GM21423 (cell line): Measurements from ENCODE around the gene PIM1.
"Not testable (repeated sequence)": the region's sequence is repeated elsewhere in the genome, so short reads cannot be mapped to it uniquely, and the experiment has no call there.

Experiments used
- ATAC-seq: cut with Tn5 transposase; IDR thresholded peaks from one replicate; pipeline ENCODE4 v1.9.1; 2021; ENCODE audit warnings: mild to moderate bottlenecking, moderate library complexity; ENCODE audit not compliant: unreplicated experiment

The PIM1 gene

DNA sequence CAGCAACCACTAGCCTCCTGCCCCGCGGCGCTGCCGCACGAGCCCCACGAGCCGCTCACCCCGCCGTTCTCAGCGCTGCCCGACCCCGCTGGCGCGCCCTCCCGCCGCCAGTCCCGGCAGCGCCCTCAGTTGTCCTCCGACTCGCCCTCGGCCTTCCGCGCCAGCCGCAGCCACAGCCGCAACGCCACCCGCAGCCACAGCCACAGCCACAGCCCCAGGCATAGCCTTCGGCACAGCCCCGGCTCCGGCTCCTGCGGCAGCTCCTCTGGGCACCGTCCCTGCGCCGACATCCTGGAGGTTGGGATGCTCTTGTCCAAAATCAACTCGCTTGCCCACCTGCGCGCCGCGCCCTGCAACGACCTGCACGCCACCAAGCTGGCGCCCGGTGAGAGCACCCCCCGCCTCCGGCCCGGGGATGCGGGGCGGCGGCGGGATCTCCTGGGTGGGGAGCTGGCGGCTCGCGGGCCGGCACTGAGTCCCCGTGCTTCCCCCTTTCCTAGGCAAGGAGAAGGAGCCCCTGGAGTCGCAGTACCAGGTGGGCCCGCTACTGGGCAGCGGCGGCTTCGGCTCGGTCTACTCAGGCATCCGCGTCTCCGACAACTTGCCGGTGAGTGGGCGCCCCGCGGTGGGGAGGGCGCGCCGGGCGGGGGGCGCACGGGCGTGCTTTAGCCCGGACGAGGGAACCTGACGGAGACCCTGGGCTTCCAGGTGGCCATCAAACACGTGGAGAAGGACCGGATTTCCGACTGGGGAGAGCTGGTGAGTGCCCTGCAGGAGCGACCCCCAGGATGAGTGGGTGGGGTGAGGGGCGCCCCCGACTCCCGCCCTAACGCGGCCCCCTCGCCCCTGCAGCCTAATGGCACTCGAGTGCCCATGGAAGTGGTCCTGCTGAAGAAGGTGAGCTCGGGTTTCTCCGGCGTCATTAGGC lies 585 bp downstream of the PIM1 start:
- peak; percentile 11 for ATAC-seq

DNA sequence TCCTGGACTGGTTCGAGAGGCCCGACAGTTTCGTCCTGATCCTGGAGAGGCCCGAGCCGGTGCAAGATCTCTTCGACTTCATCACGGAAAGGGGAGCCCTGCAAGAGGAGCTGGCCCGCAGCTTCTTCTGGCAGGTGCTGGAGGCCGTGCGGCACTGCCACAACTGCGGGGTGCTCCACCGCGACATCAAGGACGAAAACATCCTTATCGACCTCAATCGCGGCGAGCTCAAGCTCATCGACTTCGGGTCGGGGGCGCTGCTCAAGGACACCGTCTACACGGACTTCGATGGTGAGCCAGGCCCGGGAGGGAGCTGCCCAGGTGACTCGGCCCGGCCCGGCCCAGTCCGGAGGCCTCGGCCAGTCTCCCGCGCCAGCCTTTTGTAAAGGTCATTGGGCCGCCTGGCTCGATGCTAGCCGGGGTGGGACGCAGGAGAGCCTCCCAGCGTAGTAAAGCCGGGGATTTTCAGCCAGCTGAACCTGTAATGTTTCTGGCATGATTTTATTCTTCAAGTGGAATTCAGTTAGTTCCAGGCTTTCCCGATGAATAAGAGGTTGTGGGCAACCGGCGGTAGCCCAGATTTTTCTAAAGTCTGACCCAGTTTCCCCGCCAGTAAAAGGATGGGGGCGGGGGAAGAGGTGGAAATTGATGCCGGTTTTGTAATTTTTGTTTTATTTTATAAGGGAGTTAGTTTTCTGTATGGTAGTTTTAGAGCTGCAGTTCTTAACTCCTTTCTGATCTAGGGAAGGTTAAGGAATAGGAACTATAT lies 1.4 kb downstream of the PIM1 start:
- no peak for ATAC-seq

DNA sequence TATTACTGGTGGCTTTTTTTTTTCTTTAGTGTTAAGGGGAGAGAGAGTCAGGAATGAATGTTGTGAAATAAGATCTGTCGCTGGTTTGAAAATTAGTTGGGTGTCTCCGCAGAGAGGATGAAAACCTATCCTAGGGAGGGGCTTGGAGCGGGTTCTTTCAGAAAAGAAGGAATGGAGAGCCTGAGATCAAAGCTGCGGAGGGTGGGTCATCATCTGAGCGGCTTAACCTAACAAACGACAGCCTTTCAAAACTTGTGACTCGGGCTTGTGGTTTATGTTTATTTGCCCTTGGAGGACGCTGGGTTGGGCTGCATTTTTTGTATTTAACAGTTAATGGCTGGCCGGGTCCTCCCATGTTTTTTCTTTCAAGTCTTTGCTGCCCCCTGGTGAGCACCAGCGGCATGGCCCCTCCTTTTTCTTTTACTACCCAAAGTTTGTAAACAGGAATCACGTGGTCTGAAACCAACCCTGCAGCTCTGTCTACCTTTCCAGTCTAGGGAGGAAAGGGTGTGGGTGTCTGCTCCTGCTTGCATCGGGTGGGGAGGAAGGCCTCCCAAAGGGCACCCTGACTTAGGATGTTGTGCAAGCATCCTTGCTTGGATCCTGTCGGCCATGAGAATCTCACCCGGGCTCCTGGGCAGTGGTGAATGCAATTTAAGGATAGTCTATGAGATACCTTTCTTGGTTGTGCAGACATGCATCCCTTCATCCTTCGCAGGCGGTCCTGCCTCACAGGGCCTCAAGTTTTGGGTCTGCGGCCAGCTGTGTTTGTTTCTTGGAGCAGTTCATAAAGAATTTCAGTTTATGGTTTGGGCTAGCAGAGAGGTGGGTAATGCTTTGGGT lies 2.2 kb downstream of the PIM1 start:
- ATAC-seq = no peak

DNA sequence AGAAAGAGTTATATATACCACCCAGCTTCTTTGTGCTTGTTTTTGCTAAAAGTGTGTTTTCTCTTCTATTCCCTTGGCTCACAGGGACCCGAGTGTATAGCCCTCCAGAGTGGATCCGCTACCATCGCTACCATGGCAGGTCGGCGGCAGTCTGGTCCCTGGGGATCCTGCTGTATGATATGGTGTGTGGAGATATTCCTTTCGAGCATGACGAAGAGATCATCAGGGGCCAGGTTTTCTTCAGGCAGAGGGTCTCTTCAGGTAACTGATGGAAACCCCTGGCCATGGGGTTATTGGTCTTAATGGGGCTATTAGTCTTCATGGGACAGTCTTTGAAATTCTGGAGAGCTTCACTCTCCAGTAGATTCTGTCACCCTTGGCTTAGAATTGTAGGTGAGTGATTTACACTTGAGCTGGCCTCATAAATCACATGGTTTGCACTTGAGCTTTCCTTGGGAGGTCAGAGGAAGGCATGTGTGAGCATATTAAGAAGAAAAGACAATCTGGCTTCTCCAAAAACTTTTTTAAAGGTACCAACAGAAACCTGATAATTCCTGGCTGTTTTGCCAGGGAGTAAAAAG lies 3.0 kb downstream of the PIM1 start:
- ATAC-seq = no peak

DNA sequence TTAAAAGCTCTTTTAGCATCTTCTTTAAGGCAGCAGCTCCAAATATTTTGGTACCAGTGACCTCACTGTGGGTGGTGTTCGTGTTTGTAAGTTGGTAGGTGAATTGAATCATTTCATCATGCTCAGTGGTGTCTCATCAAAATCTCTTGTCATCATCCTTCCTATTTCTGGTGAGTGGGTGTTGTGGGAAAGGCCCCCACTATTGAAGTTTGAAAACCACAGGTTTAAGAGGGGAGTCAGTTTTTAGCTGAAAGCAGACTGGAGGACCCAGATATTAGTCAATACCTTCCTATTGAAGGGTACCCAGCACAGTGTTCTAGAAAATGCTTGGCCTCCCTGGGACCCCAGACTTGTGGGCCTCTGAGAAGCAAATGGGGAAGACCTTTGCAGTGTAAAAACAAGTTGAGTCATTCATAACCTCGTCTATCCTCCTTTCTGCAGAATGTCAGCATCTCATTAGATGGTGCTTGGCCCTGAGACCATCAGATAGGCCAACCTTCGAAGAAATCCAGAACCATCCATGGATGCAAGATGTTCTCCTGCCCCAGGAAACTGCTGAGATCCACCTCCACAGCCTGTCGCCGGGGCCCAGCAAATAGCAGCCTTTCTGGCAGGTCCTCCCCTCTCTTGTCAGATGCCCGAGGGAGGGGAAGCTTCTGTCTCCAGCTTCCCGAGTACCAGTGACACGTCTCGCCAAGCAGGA lies 3.7 kb downstream of the PIM1 start:
- no peak for ATAC-seq

DNA sequence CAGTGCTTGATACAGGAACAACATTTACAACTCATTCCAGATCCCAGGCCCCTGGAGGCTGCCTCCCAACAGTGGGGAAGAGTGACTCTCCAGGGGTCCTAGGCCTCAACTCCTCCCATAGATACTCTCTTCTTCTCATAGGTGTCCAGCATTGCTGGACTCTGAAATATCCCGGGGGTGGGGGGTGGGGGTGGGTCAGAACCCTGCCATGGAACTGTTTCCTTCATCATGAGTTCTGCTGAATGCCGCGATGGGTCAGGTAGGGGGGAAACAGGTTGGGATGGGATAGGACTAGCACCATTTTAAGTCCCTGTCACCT lies 4.2 kb downstream of the PIM1 start:
- ATAC-seq = no peak

DNA sequence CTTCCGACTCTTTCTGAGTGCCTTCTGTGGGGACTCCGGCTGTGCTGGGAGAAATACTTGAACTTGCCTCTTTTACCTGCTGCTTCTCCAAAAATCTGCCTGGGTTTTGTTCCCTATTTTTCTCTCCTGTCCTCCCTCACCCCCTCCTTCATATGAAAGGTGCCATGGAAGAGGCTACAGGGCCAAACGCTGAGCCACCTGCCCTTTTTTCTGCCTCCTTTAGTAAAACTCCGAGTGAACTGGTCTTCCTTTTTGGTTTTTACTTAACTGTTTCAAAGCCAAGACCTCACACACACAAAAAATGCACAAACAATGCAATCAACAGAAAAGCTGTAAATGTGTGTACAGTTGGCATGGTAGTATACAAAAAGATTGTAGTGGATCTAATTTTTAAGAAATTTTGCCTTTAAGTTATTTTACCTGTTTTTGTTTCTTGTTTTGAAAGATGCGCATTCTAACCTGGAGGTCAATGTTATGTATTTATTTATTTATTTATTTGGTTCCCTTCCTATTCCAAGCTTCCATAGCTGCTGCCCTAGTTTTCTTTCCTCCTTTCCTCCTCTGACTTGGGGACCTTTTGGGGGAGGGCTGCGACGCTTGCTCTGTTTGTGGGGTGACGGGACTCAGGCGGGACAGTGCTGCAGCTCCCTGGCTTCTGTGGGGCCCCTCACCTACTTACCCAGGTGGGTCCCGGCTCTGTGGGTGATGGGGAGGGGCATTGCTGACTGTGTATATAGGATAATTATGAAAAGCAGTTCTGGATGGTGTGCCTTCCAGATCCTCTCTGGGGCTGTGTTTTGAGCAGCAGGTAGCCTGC lies 4.8 kb downstream of the PIM1 start:
- ATAC-seq = no peak

DNA sequence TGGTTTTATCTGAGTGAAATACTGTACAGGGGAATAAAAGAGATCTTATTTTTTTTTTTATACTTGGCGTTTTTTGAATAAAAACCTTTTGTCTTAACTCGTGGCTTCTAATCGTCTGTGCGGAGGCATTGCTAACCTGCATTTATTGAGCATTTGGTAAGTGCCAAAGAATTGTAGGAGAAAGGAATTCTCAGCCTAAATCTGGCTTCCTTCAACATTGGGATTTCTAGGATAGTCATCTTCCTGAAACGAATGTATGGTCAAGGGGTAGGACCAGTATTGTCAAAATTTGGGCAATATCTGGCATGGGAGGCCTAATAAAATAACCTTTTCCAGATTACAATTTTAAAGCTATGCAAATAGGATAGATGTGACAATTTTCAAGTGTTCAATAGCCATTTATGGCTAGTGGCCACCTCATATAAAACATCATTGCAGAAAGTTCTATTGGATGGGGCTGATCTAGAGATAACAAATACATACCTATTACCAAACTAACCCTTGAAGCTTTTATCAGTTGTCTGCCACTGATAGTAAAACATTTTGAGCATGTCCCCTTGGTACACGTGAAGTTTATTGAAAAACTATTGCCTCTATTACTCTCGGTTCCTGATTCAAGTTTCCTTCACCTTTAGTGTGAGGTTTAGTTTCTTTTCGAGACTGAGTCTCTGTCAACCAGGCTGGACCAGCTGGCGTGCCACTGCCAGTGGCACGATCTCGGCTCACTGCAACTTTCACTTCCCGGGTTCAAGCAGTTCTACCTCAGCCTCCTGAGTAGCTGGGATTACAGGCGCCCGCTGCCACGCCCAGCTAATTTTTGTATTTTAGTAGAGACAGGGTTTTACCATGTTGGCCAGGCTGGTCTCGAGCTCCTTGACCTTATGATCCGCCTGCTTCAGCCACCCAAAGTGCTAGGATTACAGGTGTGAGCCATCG lies 5.6 kb downstream of the PIM1 start:
- ATAC-seq = no peak

DNA sequence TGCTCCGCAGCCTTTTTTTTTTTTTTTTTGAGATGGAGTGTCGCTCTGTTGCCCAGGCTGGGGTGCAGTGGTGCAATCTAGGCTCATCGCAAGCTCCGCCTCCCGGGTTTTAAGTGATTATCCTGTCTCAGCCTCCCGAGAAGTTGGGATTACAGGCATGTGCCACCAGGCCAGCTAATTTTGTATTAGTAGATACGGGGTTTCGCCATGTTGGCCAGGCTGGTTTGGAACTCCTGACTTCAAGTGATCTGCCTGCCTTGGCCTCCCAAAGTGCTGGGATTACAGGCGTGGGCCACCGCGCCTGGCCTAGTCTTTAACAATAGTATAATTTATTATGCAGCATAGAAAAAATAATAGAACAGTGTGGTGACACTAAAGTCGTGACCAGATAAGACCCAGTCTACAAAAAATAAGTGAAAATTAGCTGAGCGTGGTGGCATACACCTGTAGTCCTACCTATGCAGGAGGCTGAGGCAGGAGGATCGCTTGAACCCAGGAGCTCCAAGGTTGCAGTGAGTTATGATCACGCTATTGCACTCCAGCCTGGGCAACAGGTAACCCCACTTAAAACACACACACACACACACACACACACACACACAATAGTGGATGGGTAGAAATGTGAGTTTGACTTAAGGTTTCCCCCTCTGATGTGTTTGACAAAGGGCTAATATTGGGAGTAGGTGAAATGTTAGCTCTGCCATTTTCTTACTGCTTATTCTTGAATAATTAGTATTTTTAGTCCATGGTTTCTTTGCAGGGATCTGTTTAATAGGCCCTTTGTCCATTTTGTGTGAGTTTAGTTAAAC lies 6.5 kb downstream of the PIM1 start:
- no peak for ATAC-seq

DNA sequence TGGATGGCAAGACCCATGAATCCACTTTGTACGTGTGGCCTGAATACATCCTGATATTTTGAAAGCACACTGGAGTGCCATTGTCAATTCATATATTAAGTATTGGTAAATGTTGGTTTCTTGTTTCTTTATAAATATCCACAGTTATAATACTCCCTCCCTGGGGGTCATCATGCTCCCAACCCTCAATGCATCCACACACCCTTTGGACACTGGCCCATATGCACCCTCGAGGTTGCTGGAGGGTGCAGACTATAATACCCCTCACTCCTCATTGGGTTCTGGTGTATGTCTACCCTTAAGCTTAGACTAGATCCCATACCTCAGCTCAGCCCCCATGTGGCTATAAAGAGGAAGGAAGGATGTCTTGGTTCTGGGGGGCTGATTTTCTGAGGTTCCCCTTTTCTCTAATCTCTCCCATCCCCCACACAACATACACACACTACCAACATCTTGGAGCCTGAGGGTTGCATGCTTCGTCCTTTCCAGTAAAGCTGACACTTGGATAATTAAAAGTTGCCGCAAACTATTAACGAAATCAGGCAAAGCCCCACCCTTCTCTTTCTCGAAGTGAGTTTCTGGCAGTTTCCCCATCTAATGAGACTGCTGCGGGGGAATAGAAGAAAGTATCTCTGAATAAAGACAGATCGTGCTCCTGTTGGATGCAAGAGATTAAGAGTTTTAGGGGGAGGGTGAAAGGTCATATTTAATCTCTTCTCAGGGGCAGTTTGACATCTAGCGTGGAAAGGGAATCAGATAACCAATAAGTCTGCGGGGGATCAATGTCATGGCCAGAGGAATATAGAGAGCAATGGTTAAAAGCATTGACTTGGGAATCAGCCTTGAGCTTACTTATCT lies 7.4 kb downstream of the PIM1 start:
- ATAC-seq = no peak

DNA sequence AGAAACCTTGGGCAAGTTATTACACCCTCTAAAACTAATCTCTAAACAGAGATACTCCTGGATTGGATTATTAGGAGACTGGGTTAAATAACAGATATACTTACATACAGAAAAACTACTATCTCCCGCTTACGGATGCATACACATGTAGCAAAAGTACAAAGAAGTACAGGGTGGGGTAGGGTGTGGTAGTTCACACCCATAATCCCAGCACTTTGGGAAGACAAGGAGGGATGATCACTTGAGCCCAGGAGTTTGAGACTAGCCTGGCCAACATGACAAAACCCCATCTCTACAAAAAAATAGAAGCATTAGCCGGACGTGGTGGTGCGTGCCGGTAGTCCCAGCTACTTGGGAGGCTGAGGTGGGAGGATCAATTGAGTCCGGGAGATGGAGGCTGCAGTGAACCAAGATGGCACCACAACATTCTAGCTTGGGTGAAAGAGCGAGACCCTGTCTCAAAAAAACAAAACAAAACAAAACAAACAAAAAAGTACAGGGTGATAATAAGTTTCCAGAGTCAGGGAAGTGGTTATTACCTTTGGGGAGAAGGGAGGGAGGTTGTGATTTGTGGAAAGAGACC lies 8.1 kb downstream of the PIM1 start:
- no peak for ATAC-seq

DNA sequence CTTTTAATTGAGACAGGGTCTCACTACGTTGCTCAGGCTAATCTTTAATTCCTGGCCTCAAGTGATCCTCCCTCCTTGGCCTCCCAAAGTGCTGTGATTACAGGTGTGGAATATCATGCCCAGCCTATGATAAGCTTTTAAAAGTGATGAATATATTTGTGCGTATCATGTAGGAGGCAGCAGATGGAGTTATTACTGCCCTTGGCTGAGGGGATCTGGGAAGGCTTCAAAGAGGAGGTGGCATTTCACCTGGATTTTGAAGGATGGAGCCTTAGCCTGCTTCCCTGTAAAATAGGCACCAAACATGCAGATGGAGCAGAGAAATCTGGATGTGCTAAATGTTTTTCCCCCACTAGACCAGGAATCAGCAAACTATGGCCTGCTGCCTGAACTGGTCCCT lies 10.1 kb downstream of the PIM1 start:
- no peak for ATAC-seq

DNA sequence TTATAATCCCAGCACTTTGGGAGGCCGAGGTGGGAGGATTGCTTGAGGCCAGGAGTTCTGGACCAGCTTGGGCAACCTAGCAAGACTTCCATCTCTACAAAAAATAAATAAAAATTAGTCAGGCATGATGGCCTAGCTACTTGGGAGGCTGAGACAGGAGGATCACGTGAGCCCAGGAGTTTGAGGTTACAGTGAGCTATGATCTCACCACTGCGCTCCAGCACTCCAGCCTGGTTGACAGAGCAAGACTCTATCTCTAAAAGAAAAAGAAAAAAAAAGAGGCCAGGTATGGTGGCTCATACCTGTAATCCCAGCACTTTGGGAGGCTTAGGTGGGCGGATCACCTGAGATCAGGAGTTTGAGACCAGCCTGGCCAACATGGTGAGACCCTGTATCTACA lies 10.7 kb downstream of the PIM1 start:
- ATAC-seq = not testable (repeated sequence)

DNA sequence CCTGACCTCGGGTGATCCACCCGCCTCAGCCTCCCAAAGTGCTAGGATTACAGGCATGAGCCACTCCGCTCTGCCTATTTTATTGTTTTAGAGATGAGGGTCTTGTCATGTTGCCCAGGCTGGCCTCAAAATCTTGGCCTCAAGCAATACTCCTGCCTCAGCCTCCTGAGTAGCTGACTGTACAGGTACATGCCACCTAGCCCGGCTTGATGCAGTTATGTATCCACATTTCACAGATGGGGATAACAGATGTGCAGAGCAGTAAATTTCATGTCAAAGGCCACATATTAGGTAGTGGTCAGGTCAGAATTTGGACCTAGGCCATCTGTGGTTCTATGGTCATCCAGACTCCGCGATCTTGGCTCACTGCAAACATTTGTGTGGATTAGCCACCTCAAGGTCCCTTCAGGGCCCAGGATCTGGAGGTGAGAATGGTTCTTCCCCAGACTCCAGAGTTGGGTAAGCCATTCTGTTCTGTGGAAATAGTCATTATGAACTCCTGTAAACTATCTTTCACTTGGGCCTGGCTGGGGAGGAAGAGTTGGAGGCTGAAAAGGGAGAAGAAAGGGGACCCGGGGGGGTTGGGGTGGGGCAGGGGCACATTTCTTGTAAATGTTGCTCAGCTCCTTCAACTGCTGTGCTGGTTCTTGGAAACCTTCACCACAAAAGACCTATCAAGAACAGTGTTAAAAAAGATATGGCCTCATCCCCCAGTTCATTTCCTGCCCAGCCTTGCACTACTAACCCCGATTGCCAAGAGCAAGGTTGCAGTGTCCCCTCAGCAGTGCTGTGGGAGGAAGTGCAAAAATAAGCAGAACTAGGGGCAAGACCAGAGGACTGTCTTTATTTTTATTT lies 13.0 kb downstream of the PIM1 start:
- ATAC-seq = peak; percentile 74

DNA sequence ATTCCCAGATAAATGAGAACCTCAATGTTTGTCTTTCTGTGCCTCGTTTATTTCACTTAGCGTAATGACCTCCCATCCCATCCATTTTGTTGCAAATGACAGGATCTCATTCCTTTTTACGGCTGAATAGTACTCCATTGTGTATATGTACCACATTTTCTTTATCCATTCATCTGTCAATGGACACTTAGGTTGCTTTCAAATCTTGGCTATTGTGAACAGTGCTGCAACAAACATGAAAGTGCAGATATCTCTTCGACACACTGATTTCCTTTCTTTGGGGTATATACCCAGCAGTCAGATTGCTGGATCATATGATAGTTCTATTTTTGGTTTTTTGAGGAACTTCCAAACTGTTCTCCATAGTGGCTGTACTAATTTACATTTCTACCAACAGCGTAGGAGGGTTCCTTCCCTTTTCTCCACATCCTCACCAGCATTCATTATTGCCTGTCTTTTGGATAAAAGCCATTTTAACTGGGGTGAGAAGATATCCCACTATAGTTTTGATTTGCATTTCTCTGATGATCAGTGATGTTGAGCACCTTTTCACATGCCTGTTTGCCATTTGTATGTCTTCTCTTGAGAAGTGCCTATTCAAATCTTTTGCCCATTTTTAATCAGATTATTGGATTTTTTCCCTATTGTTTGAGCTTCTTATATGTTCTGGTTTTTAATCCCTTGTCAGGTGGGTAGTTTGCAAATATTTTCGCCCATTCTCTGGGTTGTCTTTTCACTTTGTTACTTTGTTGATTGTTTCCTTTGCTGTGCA lies 16.2 kb downstream of the PIM1 start:
- ATAC-seq = not testable (repeated sequence)
